Hepatocyte (in vitro differentiated cells): ENCODE results near the gene PDIA2.

Experiments
- CTCF ChIP-seq: fragments of 200-600 bp; sonication (generic); IDR thresholded peaks from 2 replicates; pipeline ENCODE4 v1.5.1; 2016; ENCODE audit warnings: antibody characterized with exemption, mild to moderate bottlenecking; ENCODE audit not compliant: poor library complexity
- EZH2 ChIP-seq: fragments of 200-600 bp; sonication (generic); IDR thresholded peaks from 2 replicates; pipeline ENCODE4 v1.6.1; 2016; ENCODE audit warnings: antibody characterized with exemption, mild to moderate bottlenecking, borderline replicate concordance

GRCh38 chr16:265711-266110, 17.3 kb upstream of the PDIA2 start:
- no peak for TF ChIP-seq EZH2
- no peak for TF ChIP-seq CTCF
